ENCODE results near the gene MT1M.
A peak's percentile ranks its signal among the peaks of the same experiment; 100 is the strongest.

GRCh38 chr16:56608043-56608875 is 24.2 kb upstream of the MT1M start, which contains the start of gene MT2A:
- peak in 1 of 2 donors; percentile 98 for TF ChIP-seq EP300 (IDR thresholded peaks at IDR 0.05)
- peak; percentile 86 to 91 for TF ChIP-seq POLR2A (IDR thresholded peaks at IDR 0.05)

Measured in tibial nerve (tissue), 3 donors.